Measurements from ENCODE around the gene OR2F1.
A peak's percentile ranks its signal among the peaks of the same experiment; 100 is the strongest.

Gene OR2F1

GRCh38 chr7:143947111-143947510, 7.5 kb upstream of the OR2F1 start:
- in situ Hi-C loops (cut with HindIII; ENCODE audit: low pct_ligation_motif_present, low pct_unique_long_range_greater_than_20kb, low sequenced_read_pairs) = no loop called here
- DNase-seq = no peak

- in situ Hi-C loops (cut with HindIII; ENCODE audit: low pct_ligation_motif_present, low pct_unique_long_range_greater_than_20kb, low sequenced_read_pairs) = no loop called here
- no peak for DNase-seq
These were observed 5.9 kb upstream of the OR2F1 start for GRCh38 chr7:143948733-143949132.

- in situ Hi-C loops (cut with HindIII; ENCODE audit: low pct_ligation_motif_present, low pct_unique_long_range_greater_than_20kb, low sequenced_read_pairs) = no loop called here
These were observed 1.2 kb upstream of the OR2F1 start for GRCh38 chr7:143953421-143953820.

GRCh38 chr7:143954135-143954534, 509 bp upstream of the OR2F1 start:
- no peak for DNase-seq
- in situ Hi-C loops (cut with HindIII; ENCODE audit: low pct_ligation_motif_present, low pct_unique_long_range_greater_than_20kb, low sequenced_read_pairs) = no loop called here

More at GRCh38 chr7:143953421-143953820, 1.2 kb upstream of the OR2F1 start:
- no peak for DNase-seq

- in situ Hi-C loops (cut with HindIII; ENCODE audit: low pct_ligation_motif_present, low pct_unique_long_range_greater_than_20kb, low sequenced_read_pairs) = no loop called here
These were observed 4.1 kb downstream of the OR2F1 start for GRCh38 chr7:143958781-143959180.

GRCh38 chr7:143960813-143961610, 6.4 kb downstream of the OR2F1 start:
- no peak for DNase-seq
- in situ Hi-C loops (cut with HindIII; ENCODE audit: low pct_ligation_motif_present, low pct_unique_long_range_greater_than_20kb, low sequenced_read_pairs) = no loop called here

More at GRCh38 chr7:143958781-143959180, 4.1 kb downstream of the OR2F1 start:
- DNase-seq = no peak

- in situ Hi-C loops (cut with HindIII; ENCODE audit: low pct_ligation_motif_present, low pct_unique_long_range_greater_than_20kb, low sequenced_read_pairs) = no loop called here
- DNase-seq = no peak
These were observed 10.6 kb downstream of the OR2F1 start for GRCh38 chr7:143965280-143965679.

GRCh38 chr7:143967398-143967797, 12.8 kb downstream of the OR2F1 start:
- DNase-seq = no peak
- in situ Hi-C loops (cut with HindIII; ENCODE audit: low pct_ligation_motif_present, low pct_unique_long_range_greater_than_20kb, low sequenced_read_pairs) = no loop called here

GRCh38 chr7:143973870-143974416, 19.3 kb downstream of the OR2F1 start:
- DNase-seq = no peak
- in situ Hi-C loops (cut with HindIII; ENCODE audit: low pct_ligation_motif_present, low pct_unique_long_range_greater_than_20kb, low sequenced_read_pairs) = no loop called here

GRCh38 chr7:143974459-143974858, 19.8 kb downstream of the OR2F1 start:
- DNase-seq = no peak
- in situ Hi-C loops (cut with HindIII; ENCODE audit: low pct_ligation_motif_present, low pct_unique_long_range_greater_than_20kb, low sequenced_read_pairs) = no loop called here

GRCh38 chr7:143975617-143976016, 21.0 kb downstream of the OR2F1 start:
- peak; percentile 60 for DNase-seq
- in situ Hi-C loops (cut with HindIII; ENCODE audit: low pct_ligation_motif_present, low pct_unique_long_range_greater_than_20kb, low sequenced_read_pairs) = no loop called here

- DNase-seq = no peak
- in situ Hi-C loops (cut with HindIII; ENCODE audit: low pct_ligation_motif_present, low pct_unique_long_range_greater_than_20kb, low sequenced_read_pairs) = no loop called here
These were observed 23.9 kb downstream of the OR2F1 start for GRCh38 chr7:143978585-143978984.

- DNase-seq = peak; percentile 45
- in situ Hi-C loops (cut with HindIII; ENCODE audit: low pct_ligation_motif_present, low pct_unique_long_range_greater_than_20kb, low sequenced_read_pairs) = no loop called here
These were observed 24.7 kb downstream of the OR2F1 start for GRCh38 chr7:143979359-143979758.

- in situ Hi-C loops (cut with HindIII; ENCODE audit: low pct_ligation_motif_present, low pct_unique_long_range_greater_than_20kb, low sequenced_read_pairs) = no loop called here
- DNase-seq = no peak
These were observed 25.4 kb downstream of the OR2F1 start for GRCh38 chr7:143979998-143980397.

- DNase-seq = no peak
- in situ Hi-C loops (cut with HindIII; ENCODE audit: low pct_ligation_motif_present, low pct_unique_long_range_greater_than_20kb, low sequenced_read_pairs) = no loop called here
These were observed 26.3 kb downstream of the OR2F1 start for GRCh38 chr7:143980746-143981510.

GRCh38 chr7:143983960-143984359, 29.3 kb downstream of the OR2F1 start:
- in situ Hi-C loops (cut with HindIII; ENCODE audit: low pct_ligation_motif_present, low pct_unique_long_range_greater_than_20kb, low sequenced_read_pairs) = no loop called here

GRCh38 chr7:143987513-143987912, 32.9 kb downstream of the OR2F1 start:
- no peak for DNase-seq

More at GRCh38 chr7:143983960-143984359, 29.3 kb downstream of the OR2F1 start:
- DNase-seq = no peak

GRCh38 chr7:143988976-143989745, 34.5 kb downstream of the OR2F1 start:
- DNase-seq = no peak
- in situ Hi-C loops (cut with HindIII; ENCODE audit: low pct_ligation_motif_present, low pct_unique_long_range_greater_than_20kb, low sequenced_read_pairs) = no loop called here

More at GRCh38 chr7:143987513-143987912, 32.9 kb downstream of the OR2F1 start:
- in situ Hi-C loops (cut with HindIII; ENCODE audit: low pct_ligation_motif_present, low pct_unique_long_range_greater_than_20kb, low sequenced_read_pairs) = no loop called here

- in situ Hi-C loops (cut with HindIII; ENCODE audit: low pct_ligation_motif_present, low pct_unique_long_range_greater_than_20kb, low sequenced_read_pairs) = no loop called here
- no peak for DNase-seq
These were observed 38.0 kb downstream of the OR2F1 start for GRCh38 chr7:143992670-143993069.

Measured in ACHN (cell line).